ENCODE measurements around the gene ASB14.

DNA sequence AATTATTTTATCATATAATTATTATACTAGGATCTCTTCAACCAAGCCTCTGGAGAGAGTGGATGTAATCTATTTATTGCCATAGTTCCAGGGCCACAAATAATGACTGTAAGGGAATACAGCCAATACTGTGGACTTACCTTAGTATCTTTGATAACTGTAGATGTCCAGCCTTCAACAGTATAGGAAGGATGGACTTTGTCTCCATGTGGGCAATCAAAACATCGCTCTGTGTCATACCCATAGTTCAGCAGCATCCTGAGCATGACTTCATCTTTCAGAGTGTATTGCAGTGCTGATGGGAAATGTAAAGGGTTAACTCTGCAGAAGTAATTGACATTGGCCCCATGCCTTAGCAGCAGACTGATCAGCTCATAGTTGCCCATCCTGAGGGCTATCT is 14.2 kb downstream of the ASB14 start:
- TF ChIP-seq, protein P1, sequence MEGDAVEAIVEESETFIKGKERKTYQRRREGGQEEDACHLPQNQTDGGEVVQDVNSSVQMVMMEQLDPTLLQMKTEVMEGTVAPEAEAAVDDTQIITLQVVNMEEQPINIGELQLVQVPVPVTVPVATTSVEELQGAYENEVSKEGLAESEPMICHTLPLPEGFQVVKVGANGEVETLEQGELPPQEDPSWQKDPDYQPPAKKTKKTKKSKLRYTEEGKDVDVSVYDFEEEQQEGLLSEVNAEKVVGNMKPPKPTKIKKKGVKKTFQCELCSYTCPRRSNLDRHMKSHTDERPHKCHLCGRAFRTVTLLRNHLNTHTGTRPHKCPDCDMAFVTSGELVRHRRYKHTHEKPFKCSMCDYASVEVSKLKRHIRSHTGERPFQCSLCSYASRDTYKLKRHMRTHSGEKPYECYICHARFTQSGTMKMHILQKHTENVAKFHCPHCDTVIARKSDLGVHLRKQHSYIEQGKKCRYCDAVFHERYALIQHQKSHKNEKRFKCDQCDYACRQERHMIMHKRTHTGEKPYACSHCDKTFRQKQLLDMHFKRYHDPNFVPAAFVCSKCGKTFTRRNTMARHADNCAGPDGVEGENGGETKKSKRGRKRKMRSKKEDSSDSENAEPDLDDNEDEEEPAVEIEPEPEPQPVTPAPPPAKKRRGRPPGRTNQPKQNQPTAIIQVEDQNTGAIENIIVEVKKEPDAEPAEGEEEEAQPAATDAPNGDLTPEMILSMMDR (IDR thresholded peaks at IDR 0.05; ENCODE audit: low read length): no peak
- no peak for TF ChIP-seq EZH2 (optimal IDR thresholded peaks at IDR 0.05; ENCODE audit: low read depth, low read length)

All from MM.1S (cell line).